HG02885 (cell line): ENCODE results near the gene MSX2.

ENCODE experiments used
- ATAC-seq: cut with Tn5 transposase; IDR thresholded peaks from one replicate; pipeline ENCODE4 v1.9.1; 2021; ENCODE audit warnings: mild to moderate bottlenecking; ENCODE audit not compliant: unreplicated experiment, poor library complexity

Gene MSX2

GRCh38 chr5:174724484-174725260, at the start of gene MSX2:
TSS of gene MSX2 (plus strand) at chr5:174724582. CDS start at chr5:174724660, 78 bp downstream.
- ATAC-seq, result no peak

- no peak for ATAC-seq
These were observed 49.3 kb upstream of the MSX2 start for GRCh38 chr5:174675110-174675509.

- ATAC-seq, result no peak
These were observed 48.5 kb upstream of the MSX2 start for GRCh38 chr5:174675916-174676315.

DNA sequence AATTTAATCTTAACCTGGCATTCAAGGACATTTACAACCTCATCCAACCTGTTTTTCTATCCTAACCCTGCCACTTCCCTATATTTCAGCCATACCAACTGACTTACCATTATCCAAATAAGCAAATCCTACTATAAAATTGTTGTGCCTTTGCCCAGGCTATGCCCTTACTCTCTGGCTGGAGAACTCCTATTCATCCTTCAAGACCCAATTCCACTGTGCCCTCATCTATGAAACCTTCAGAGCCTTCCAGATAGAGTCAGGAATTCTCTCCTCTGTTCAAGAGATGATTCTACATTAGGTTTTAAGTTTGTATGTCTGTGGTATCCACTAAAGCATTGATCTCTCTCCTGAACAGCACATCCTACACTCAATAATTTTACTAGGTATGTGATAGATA, 46.3 kb upstream of the MSX2 start:
- no peak for ATAC-seq

GRCh38 chr5:174680901-174681565, 43.3 kb upstream of the MSX2 start:
- ATAC-seq, result no peak

- ATAC-seq, result no peak
These were observed 36.9 kb upstream of the MSX2 start for GRCh38 chr5:174687503-174687902.

DNA sequence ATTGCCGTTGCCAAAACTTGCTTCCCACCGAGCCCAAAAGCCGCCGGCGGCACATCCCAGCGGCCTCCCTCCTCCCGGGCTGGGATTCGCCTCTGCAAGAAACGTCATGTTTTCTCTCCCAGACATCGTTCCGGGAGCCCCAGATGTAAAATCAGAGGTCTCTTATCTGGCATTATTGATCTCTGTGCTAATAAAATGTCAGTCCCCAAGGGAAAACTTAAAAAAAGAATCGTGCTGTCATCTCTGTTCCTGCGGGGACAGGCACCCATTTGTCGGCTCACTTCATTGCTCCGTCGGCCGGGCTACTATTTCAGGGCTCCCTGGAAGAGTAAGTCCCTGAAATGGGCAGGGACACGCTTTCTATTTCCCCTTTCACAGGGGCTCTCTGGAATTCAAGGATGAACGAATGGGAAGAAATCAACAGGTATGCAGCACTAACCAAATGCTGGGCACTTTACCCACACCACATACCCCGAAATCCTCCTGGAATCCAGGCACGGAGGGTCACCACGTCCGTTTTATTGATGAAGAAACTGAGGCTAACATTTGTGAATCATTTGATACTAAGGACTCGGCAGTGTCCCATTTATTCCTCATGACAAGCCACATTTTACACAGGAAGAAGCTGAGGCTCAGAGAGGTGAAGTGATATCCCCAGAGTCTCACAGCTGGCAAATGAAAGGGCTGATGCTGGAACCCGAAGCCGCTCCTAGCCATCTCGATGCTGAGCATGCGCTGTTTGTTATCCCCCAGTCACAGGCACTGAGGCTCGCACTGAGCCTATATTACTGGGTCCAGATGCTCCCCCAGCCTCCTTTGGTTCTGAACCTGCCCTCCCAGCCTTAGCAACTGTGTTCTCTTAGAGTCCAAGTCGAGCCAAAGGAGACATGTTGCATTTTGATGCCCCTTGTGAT, 35.7 kb upstream of the MSX2 start:
- no peak for ATAC-seq

GRCh38 chr5:174690271-174690670, 34.1 kb upstream of the MSX2 start:
- no peak for ATAC-seq

DNA sequence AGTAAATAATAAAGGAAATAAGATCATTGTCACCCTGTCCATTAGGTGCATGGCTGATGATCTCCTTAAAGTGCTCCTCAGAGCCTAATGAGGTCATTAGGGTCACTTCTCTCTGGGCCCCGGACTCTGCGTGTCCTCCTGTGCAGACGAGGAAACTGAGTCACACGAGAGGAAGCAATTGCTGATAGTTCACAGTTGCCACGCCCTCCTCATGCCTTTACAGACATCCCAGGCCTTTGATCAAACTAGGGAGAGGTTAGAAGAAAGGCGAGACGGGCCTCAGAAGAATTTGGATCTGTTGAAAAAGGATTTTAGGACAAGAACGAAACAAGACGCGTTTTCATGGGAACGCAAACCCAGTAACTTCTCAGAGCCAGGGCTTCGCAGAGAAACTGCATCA, 32.0 kb upstream of the MSX2 start:
- no peak for ATAC-seq

DNA sequence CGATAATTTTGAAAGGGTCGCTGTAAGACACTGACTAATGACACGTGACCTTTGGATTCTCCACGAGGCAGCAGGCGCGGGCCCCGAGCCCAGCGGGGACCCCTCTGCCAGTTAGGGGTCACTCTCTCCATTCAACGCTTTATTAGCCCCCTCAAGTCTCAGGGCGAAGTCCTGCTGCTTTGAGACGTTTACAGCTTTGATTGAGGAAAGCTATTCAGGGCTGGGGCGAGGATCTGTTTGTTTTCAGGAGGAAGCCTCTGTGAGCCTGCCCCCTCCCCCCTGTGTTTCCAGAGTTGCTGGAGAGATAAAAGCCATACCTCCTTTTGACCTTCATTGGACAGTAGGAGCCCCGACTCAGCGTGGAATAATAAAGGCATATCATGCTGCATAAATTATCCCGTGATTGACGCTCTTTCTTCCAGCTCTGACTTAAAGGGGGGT, 31.4 kb upstream of the MSX2 start:
- no peak for ATAC-seq

DNA sequence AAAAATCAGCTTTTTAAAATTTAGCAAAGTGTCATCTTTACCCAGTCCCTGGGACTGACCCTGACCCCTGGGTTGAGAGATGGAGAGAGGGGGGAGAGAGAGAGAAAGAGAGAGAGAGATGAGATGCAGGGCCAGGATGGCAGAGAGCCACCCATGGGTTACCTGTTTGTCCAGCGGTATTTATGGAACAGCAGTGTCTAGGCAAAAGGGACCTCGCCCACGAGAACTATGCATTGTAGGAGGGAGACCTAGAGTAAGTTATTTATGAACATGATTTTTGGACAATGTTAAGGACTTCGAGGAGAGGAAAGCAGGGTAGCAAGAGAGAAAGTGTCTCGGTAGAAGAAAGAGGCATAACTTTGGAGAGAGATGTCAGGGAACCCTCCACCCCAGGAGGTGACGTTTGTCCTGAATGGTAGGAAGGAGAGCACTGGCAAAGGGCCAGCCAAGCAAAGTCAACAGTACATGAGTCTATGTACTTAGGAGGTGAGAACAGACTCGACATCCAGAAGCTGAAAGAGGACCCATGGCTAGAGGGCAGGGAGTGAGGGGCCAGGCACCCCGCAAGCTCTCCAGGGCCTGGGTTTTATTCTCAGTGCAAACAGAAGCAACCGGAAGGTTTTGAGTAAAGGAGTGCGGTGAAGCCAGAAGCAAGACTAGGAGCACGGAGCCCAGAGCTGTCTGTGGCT, 30.5 kb upstream of the MSX2 start:
- ATAC-seq, result no peak

DNA sequence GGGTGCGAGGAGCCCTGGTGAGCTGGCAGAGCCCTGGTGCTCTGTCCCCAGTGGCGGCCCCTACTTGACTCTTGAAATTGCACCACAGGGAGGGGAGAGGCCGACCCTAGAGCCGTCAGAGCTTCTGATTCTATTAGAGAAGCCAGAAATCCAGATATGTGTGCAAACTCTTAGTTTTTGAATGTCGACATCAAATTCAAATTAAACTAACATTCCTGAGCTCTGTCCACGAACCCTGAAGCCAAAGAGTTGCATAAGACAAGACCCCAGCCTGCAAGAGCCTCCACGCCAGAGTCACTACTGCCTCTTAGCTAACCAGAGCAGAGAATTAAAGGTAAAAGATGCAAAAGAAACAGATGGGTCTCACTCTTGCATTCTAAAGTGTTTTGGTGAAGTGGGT, 29.8 kb upstream of the MSX2 start:
- no peak for ATAC-seq

- ATAC-seq, result no peak
These were observed 26.2 kb upstream of the MSX2 start for GRCh38 chr5:174698156-174698555.

- ATAC-seq, result no peak
These were observed 25.3 kb upstream of the MSX2 start for GRCh38 chr5:174699131-174699530.

- no peak for ATAC-seq
These were observed 17.3 kb upstream of the MSX2 start for GRCh38 chr5:174706997-174707572.

- no peak for ATAC-seq
These were observed 16.7 kb upstream of the MSX2 start for GRCh38 chr5:174707671-174708070.

- no peak for ATAC-seq
These were observed 15.7 kb upstream of the MSX2 start for GRCh38 chr5:174708476-174709207.

GRCh38 chr5:174714751-174715150, 9.6 kb upstream of the MSX2 start:
- no peak for ATAC-seq

DNA sequence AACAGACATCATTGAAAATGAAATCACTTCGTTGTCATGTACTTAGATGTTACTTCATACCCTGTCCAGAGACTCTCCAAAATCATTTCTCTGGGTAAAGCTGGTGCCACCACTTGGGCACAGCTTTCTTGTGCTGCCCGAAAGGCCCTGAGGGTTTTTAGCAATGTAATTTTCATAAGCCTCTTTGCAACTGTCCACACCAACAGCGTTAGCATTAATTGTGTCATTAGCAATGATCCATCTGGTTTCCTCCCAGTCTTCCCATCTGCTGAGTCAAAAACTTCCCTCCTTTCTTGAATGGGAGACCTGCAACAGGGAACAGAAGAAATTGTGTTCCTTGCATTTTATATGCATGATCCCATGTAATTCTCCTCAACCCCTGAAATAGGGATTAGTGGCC, 8.6 kb upstream of the MSX2 start:
- no peak for ATAC-seq
